Heart left ventricle (tissue), 13 donors: ENCODE results near the gene AHRR.
"Not testable (repeated sequence)": the region's sequence is repeated elsewhere in the genome, so short reads cannot be mapped to it uniquely, and the experiment has no call there.

ENCODE experiments used
- POLR2A ChIP-seq, 2 donors: fragments of 450-650 bp; IDR thresholded peaks; one replicate each; pipeline ENCODE4 v1.6.1; 2017; ENCODE audit warnings: antibody characterized with exemption in 2 of 2, mild to moderate bottlenecking in 2 of 2, moderate library complexity in 2 of 2
- TF ChIP-seq, protein P1 (sequence below), 12 donors: fragments of 200-600 bp; sonication (generic) in 4 of 12; IDR thresholded peaks; one replicate each; pipeline versions ENCODE4 v1.5.0 to v1.8.0; 2018 to 2022; ENCODE audit warnings: antibody characterized with exemption in 12 of 12, mild to moderate bottlenecking in 5 of 12
- donor health status: ischemic (EF 13 %, LVEDD 7.1; RV severe dilation, severe dysfunction).
- donor health status: DM: no; HTN: yes; CAD: no.
- donor health status: DM: no; HTN: no; CAD: no.
- donor health status: ischemic (EF 25% LVEDD 6.9; RV normal size, moderate dysfunction).
- donor health status: ischemic (EF 25% LVEDD 5.7; RV mildly dilated, moderate dysfunction).
- donor health status: ischemic (EF 35%, LVEDD 5.7; RV mildly dilated, moderate dysfunction).
- donor health status: nonischemic (EF 11% LVEDD 7.7; RV severe dilation, severe dysfunction).
- donor health status: DM: yes; HTN: yes; CAD: no.
- donor health status: PGD.
- donor health status: ischemic (EF 29% LVEDD 5.4; RV normal size, mild dysfunction).
- donor health status: nonischemic (EF 23%, LVEDD 6.1; RV moderate dilation, normal function).

DNA sequence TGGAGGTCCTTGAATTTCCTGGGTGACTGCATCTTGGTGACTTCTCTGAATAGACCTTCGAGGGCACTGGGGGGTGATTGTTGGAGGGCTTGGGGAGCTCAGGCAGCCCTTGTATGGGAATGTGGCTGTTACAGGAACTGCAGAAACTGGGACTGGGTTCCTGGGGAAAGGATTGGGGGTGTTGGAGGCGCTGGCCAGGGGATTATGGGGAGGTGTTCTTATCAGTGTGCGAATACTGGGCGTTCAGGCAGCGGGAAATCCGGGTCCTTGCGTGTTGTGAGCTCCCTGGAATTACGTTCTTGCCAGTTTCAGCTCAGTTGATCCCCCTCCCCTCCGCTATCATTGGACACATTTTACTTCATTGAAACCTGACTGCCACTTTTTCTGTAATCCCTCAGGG is 48.4 kb upstream of the AHRR start:
- TF ChIP-seq, protein P1, sequence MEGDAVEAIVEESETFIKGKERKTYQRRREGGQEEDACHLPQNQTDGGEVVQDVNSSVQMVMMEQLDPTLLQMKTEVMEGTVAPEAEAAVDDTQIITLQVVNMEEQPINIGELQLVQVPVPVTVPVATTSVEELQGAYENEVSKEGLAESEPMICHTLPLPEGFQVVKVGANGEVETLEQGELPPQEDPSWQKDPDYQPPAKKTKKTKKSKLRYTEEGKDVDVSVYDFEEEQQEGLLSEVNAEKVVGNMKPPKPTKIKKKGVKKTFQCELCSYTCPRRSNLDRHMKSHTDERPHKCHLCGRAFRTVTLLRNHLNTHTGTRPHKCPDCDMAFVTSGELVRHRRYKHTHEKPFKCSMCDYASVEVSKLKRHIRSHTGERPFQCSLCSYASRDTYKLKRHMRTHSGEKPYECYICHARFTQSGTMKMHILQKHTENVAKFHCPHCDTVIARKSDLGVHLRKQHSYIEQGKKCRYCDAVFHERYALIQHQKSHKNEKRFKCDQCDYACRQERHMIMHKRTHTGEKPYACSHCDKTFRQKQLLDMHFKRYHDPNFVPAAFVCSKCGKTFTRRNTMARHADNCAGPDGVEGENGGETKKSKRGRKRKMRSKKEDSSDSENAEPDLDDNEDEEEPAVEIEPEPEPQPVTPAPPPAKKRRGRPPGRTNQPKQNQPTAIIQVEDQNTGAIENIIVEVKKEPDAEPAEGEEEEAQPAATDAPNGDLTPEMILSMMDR (IDR thresholded peaks at IDR 0.05), result not testable (repeated sequence)
- TF ChIP-seq POLR2A (IDR thresholded peaks at IDR 0.05), result not testable (repeated sequence)
